Neural cell (in vitro differentiated cells): ENCODE data around the gene THADA. TPM values are rescaled to one million over a fixed set of nuclear protein-coding genes. Genes with fewer than 3 reads are reported as not detected.

Experiments used
- H2AFZ ChIP-seq: fragments of 200-600, 300-800 bp; sonication (generic), shearing (Covaris generic); 2 replicates; pipeline ENCODE4 v1.6.0; 2014; ENCODE audit warnings: low read depth, mild to moderate bottlenecking, antibody characterized with exemption, low read length, moderate library complexity
- H3F3A ChIP-seq: fragments of 200-600 bp; shearing (Covaris generic); 2 replicates; pipeline ENCODE4 v1.6.1; 2016; ENCODE audit warnings: mild to moderate bottlenecking, moderate library complexity, mixed read lengths, antibody characterized with exemption, low read length; ENCODE audit not compliant: insufficient read depth, poor library complexity, severe bottlenecking
- H3K27ac ChIP-seq: fragments of 200-600, 300-800 bp; sonication (generic), shearing (Covaris generic); 2 replicates; pipeline ENCODE4 v1.5.1; 2014; ENCODE audit warnings: mild to moderate bottlenecking, low read length, moderate library complexity
- H3K27me3 ChIP-seq: fragments of 300-800, 200-600 bp; sonication (generic), shearing (Covaris generic); 2 replicates; pipeline ENCODE4 v1.6.0; 2014; ENCODE audit warnings: mild to moderate bottlenecking, low read depth, low read length, moderate library complexity; ENCODE audit not compliant: insufficient read depth
- H3K36me3 ChIP-seq: fragments of 300-800, 200-600 bp; sonication (generic), shearing (Covaris generic); 2 replicates; pipeline ENCODE4 v1.5.1; 2014; ENCODE audit warnings: mild to moderate bottlenecking, antibody characterized with exemption, low read length, moderate library complexity; ENCODE audit not compliant: insufficient read depth
- H3K4me2 ChIP-seq: fragments of 300-800, 200-600 bp; sonication (generic), shearing (Covaris generic); 2 replicates; pipeline ENCODE4 v1.6.0; 2014; ENCODE audit warnings: mild to moderate bottlenecking, low read length
- H3K4me3 ChIP-seq: fragments of 300-800, 200-600 bp; sonication (generic), shearing (Covaris generic); 2 replicates; pipeline ENCODE4 v1.5.1; 2014; ENCODE audit warnings: mild to moderate bottlenecking, low read length, moderate library complexity
- H3K79me2 ChIP-seq: fragments of 200-600 bp; shearing (Covaris generic); replicated peaks from 2 replicates; pipeline ENCODE4 v1.6.0; 2014; ENCODE audit warnings: mild to moderate bottlenecking, low read length, moderate library complexity; ENCODE audit not compliant: insufficient read depth
- H3K9ac ChIP-seq: fragments of 300-800, 200-600 bp; sonication (generic), shearing (Covaris generic); 2 replicates; pipeline ENCODE4 v1.6.1; 2016; ENCODE audit warnings: mild to moderate bottlenecking, low read length, mixed read lengths
- H3K9me2 ChIP-seq: fragments of 200-600 bp; shearing (Covaris generic); 2 replicates; pipeline ENCODE4 v1.6.1; 2016; ENCODE audit warnings: mild to moderate bottlenecking, low read length, mixed read lengths; ENCODE audit not compliant: insufficient read depth
- H3K9me3 ChIP-seq: fragments of 200-600, 300-800 bp; sonication (generic), shearing (Covaris generic); 2 replicates; pipeline ENCODE4 v1.6.1; 2016; ENCODE audit warnings: mild to moderate bottlenecking, mixed run types, low read length, moderate library complexity, mixed read lengths
- H4K20me1 ChIP-seq: fragments of 200-600 bp; shearing (Covaris generic); 2 replicates; pipeline ENCODE4 v1.6.1; 2016; ENCODE audit warnings: mild to moderate bottlenecking, mixed run types; ENCODE audit not compliant: insufficient read depth
- CTCF ChIP-seq: fragments of 450-650 bp; IDR thresholded peaks from 2 replicates; pipeline ENCODE4 v1.5.1; 2014; ENCODE audit warnings: antibody characterized with exemption, mild to moderate bottlenecking, moderate library complexity; ENCODE audit not compliant: poor library complexity, severe bottlenecking
- EZH2 ChIP-seq: fragments of 200-600, 300-800 bp; shearing (Covaris generic), sonication (generic); IDR thresholded peaks from 2 replicates; pipeline ENCODE4 v1.6.1; 2014; ENCODE audit warnings: antibody characterized with exemption, low read length, borderline replicate concordance, mild to moderate bottlenecking; ENCODE audit not compliant: insufficient read depth, poor library complexity, severe bottlenecking
- SMC3 ChIP-seq: fragments of 450-650 bp; conservative IDR thresholded peaks from 2 replicates; pipeline ENCODE4 v1.6.1; 2014; ENCODE audit warnings: antibody characterized with exemption, mild to moderate bottlenecking, moderate library complexity; ENCODE audit not compliant: poor library complexity
- TAF1 ChIP-seq: IDR thresholded peaks from 2 replicates; pipeline ENCODE4 v1.6.1; 2012; ENCODE audit warnings: low read depth
- polyA plus RNA-seq: library from polyadenylated mRNA; depleted of rRNA; stranded (reverse); fragments of >200 nt; gene quantifications from 2 replicates; pipeline ENCODE4 v1.2.3, GENCODE V29; 2014

Gene THADA
- polyA plus RNA-seq, 1 donor from 2014 or later: 8.5 TPM

- TF ChIP-seq CTCF (no peak), TAF1 (no peak)
These were observed 368.6 kb downstream of the THADA start (continued) for GRCh38 chr2:43226955-43227829.

DNA sequence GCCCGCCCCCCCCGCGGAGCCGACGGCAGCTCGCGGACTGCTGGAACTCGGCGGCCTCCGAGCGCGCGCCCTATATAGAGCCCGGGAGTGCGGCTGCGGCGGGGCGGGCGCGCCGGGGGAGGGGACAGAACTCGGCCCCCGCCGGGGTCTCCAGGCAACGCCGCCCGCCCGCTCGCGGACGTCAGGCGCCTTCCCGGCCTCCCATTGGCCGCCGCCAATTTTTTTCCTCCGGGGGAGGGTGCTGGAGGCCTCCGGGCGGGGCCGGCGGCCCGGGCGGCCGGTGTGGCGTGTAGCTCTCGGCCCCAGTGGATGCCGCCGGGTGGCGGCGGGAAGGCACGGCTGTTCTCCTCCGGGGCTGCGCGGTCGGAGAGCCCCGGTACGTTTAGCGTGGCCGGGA is 369.3 kb downstream of the THADA start, which contains the start of gene ZFP36L2:
Gene ZFP36L2 (minus strand): TSS at position 49 of the 397 bp plus-strand sequence. CDS start 291 bp downstream, outside the sequence.
- H3K4me2 ChIP-seq: peak within 1 kb of the TSS; percentile 24
- H3K9me2 ChIP-seq: no peaks in the 10 kb centered on the region
- no peaks in the 10 kb centered on the region for H4K20me1 ChIP-seq
- H2AFZ ChIP-seq: peak within 1 kb of the TSS; percentile 33
- H3K79me2 ChIP-seq: peaks cover 9% of the 10 kb centered on the region
- no peak within 1 kb of the TSS for H3K27ac ChIP-seq
- no peaks in the 10 kb centered on the region for H3K36me3 ChIP-seq
- peaks cover 8% of the 10 kb centered on the region for H3K9me3 ChIP-seq
- H3K27me3 ChIP-seq: peaks cover 46% of the 10 kb centered on the region
- TF ChIP-seq CTCF (no peak), SMC3 (peak; percentile 20)
- H3K9ac ChIP-seq: peak within 1 kb of the TSS; percentile 57
- peaks cover 6% of the 10 kb centered on the region for H3F3A ChIP-seq
- peak within 1 kb of the TSS; percentile 81 for H3K4me3 ChIP-seq

DNA sequence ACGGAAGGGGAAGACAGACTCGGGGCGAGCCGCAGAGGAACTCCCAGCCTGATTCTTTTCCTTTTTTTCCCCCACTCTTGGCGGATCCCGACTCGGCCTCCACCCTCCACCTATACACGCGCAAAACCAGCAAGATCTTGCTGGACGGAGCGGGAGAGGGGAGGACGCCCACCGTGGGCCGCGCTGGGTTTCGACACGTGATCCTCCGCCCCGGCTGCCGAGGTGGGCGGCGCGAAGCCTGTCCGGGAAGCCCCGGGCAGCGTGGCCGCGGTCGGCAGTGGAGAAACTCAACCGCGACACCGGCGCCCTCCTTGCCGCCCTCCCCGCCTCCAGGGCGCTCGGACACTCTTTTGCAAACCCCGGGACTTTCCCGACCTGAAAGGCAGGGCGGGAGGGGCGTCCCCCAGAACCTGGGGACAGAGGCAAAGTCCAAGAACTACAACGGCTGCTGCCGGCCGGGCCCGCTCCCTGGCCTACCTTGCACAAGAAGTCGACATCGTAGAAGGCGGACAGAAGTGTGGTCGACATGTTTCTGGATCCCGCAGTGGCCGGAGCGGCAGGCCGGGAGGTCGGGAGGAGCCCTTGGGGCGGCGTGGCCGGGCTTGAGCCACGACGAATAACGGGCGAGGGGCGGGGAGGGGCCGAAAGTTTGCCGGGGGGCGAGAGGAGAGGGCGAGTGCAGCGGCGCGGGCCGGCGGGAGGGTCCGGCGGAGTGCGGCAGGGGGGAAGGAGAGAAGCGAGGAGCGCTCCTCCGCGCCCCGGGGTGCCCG is 369.9 kb downstream of the THADA start:
- peaks cover 6% of the 10 kb centered on the region for H3F3A ChIP-seq
- no peaks in the 10 kb centered on the region for H4K20me1 ChIP-seq
- H3K9me3 ChIP-seq: peaks cover 8% of the 10 kb centered on the region
- no peak overlapping the region for H2AFZ ChIP-seq
- H3K36me3 ChIP-seq: no peaks in the 10 kb centered on the region
- H3K27me3 ChIP-seq: peaks cover 46% of the 10 kb centered on the region
- peak overlapping the region; percentile 9 for H3K9ac ChIP-seq
- no peak for TF ChIP-seq TAF1
- peak; percentile 93 for TF ChIP-seq EZH2
- no peaks in the 10 kb centered on the region for H3K9me2 ChIP-seq
- peak overlapping the region; percentile 81 for H3K4me3 ChIP-seq
- H3K79me2 ChIP-seq: peaks cover 9% of the 10 kb centered on the region
- no peak overlapping the region for H3K27ac ChIP-seq
- no peak overlapping the region for H3K4me2 ChIP-seq
